A549 treated with dexamethasone at 1 μM for 4 hours (cell line): ENCODE measurements around the gene CPOX. TPM values are rescaled to one million over a fixed set of nuclear protein-coding genes. Genes with fewer than 3 reads are reported as not detected.

Source experiments
- total RNA-seq: library from RNA; stranded (reverse); fragments of 200-300 nt; extraction: Qiagen RNA extraction; gene quantifications from 5 replicates; pipeline ENCODE4 v1.2.3, GENCODE V29; 2022

The CPOX gene
- total RNA-seq, result 16.6 to 20.7 TPM (median 19.9 TPM) in 5 replicates

GRCh38 chr3:98593046-98593936 lies at the start of gene CPOX:
CPOX (minus strand) TSS chr3:98593611; CDS start chr3:98593504, 107 bp downstream.

DNA sequence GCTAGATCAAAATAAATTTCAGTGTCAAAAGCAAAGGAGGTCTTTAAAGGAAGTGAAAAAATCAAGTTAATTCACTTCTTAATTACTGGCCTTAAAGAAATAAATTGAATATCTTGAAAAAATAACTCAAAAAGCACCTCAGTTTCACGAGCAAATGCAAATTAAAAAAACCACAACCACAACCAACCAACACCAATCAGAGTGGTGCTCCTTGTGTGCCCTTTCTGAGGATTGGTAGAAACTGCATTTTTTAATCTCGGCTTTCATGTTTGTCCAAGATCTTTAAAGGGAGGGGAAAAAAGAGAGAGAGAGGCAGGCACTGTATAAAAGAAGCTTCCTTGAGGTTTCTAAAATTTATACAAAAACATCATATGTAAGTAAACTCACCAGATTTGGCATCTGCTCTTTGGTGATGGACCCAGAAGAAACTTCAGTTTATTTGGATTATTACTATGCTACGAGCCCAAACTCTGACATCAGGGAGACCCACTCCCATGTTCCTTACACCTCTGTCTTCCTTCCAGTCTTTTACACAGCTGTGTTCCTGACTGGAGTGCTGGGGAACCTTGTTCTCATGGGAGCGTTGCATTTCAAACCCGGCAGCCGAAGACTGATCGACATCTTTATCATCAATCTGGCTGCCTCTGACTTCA lies 61.7 kb downstream of the CPOX start, which contains the start of gene GPR15:
GPR15 (plus strand) TSS at position 357 of the 653 bp plus-strand sequence; CDS start at position 413, 56 bp downstream.

Other genes with a start within 250 kb of the CPOX start
- gene OR5K4, start 239.8 kb downstream of the CPOX start, total RNA-seq, result not detected in 5 replicates
- not detected in 5 replicates for gene OR5K3, start 202.9 kb downstream of the CPOX start, total RNA-seq
- gene OR5K1, start 130.4 kb downstream of the CPOX start, total RNA-seq, result not detected in 5 replicates
- gene OR5K2, start 95.9 kb downstream of the CPOX start, total RNA-seq, result not detected in 5 replicates
- gene CLDND1, start 70.7 kb downstream of the CPOX start, total RNA-seq, result 46.8 to 60.9 TPM (median 57.3 TPM) in 5 replicates
- gene GPR15, start 61.6 kb downstream of the CPOX start, total RNA-seq, result not detected in 5 replicates
- gene ST3GAL6, start 169.7 kb upstream of the CPOX start, total RNA-seq, result 0.73 to 1.3 TPM (median 0.89 TPM) in 5 replicates